ENCODE data around the gene HSD3B2. TPM values are rescaled to one million over a fixed set of nuclear protein-coding genes. Genes with fewer than 3 reads are reported as not detected.

Gene HSD3B2
- total and polyA plus RNA-seq, 8 donors = 0.10 to 9.9 (median 1.4) TPM; not detected in 3

GRCh38 chr1:119463569-119463968 lies 48.6 kb downstream of the HSD3B2 start:
- Histone ChIP-seq H3K4me3 (no peak overlapping the region), H3K27ac (no peak overlapping the region), H3K9me3 (no peaks in the 10 kb centered on the region), H3K27me3 (no peaks in the 10 kb centered on the region), H3K4me1 (no peaks in the 10 kb centered on the region), H3K36me3 (no peaks in the 10 kb centered on the region)
- WGBS, 5 donors = 55 to 86% (median 83%) methylated on average over 2 of the region's 2 CpGs
- DNase-seq = no peak
- TF ChIP-seq POLR2A (IDR thresholded peaks at IDR 0.05) = no peak
- TF ChIP-seq, protein P1, sequence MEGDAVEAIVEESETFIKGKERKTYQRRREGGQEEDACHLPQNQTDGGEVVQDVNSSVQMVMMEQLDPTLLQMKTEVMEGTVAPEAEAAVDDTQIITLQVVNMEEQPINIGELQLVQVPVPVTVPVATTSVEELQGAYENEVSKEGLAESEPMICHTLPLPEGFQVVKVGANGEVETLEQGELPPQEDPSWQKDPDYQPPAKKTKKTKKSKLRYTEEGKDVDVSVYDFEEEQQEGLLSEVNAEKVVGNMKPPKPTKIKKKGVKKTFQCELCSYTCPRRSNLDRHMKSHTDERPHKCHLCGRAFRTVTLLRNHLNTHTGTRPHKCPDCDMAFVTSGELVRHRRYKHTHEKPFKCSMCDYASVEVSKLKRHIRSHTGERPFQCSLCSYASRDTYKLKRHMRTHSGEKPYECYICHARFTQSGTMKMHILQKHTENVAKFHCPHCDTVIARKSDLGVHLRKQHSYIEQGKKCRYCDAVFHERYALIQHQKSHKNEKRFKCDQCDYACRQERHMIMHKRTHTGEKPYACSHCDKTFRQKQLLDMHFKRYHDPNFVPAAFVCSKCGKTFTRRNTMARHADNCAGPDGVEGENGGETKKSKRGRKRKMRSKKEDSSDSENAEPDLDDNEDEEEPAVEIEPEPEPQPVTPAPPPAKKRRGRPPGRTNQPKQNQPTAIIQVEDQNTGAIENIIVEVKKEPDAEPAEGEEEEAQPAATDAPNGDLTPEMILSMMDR (IDR thresholded peaks at IDR 0.05) = no peak
- no peak for TF ChIP-seq EP300 (IDR thresholded peaks at IDR 0.05)
- TF ChIP-seq POLR2AphosphoS5 (IDR thresholded peaks at IDR 0.05) = no peak
- intact Hi-C loops (cut with DNase I; ENCODE audit: low total_unique reads) = no loop called here

- no peaks in the 10 kb centered on the region for H3K36me3 ChIP-seq
- no peak overlapping the region for H3K27ac ChIP-seq
- H3K4me1 ChIP-seq = no peaks in the 10 kb centered on the region
- DNase-seq = no peak
- TF ChIP-seq EP300 (IDR thresholded peaks at IDR 0.05) (no peak), POLR2AphosphoS5 (IDR thresholded peaks at IDR 0.05) (no peak), POLR2A (IDR thresholded peaks at IDR 0.05) (no peak)
- TF ChIP-seq, protein P1 (IDR thresholded peaks at IDR 0.05) = no peak
- H3K4me3 ChIP-seq = no peak overlapping the region
- no peaks in the 10 kb centered on the region for H3K9me3 ChIP-seq
- 50 to 68% (median 56%) methylated on average over 2 of the region's 2 CpGs for WGBS, 5 donors
- no peaks in the 10 kb centered on the region for H3K27me3 ChIP-seq
- intact Hi-C loops (cut with DNase I; ENCODE audit: low total_unique reads) = no loop called here
Measured at GRCh38 chr1:119466445-119466844, 51.5 kb downstream of the HSD3B2 start.

- no peak for DNase-seq
- no peaks in the 10 kb centered on the region for H3K9me3 ChIP-seq
- H3K4me3 ChIP-seq = no peak overlapping the region
- H3K4me1 ChIP-seq = no peaks in the 10 kb centered on the region
- TF ChIP-seq, protein P1 (IDR thresholded peaks at IDR 0.05) = no peak
- TF ChIP-seq POLR2AphosphoS5 (IDR thresholded peaks at IDR 0.05) (no peak), EP300 (IDR thresholded peaks at IDR 0.05) (no peak), POLR2A (IDR thresholded peaks at IDR 0.05) (no peak)
- H3K27ac ChIP-seq = no peak overlapping the region
- H3K27me3 ChIP-seq = no peaks in the 10 kb centered on the region
- H3K36me3 ChIP-seq = no peaks in the 10 kb centered on the region
- WGBS, 5 donors = 94 to 100% (median 97%) methylated on average over 1 of the region's 1 CpG
- intact Hi-C loops (cut with DNase I; ENCODE audit: low total_unique reads) = no loop called here
Measured at GRCh38 chr1:119467219-119467618, 52.3 kb downstream of the HSD3B2 start.

DNA sequence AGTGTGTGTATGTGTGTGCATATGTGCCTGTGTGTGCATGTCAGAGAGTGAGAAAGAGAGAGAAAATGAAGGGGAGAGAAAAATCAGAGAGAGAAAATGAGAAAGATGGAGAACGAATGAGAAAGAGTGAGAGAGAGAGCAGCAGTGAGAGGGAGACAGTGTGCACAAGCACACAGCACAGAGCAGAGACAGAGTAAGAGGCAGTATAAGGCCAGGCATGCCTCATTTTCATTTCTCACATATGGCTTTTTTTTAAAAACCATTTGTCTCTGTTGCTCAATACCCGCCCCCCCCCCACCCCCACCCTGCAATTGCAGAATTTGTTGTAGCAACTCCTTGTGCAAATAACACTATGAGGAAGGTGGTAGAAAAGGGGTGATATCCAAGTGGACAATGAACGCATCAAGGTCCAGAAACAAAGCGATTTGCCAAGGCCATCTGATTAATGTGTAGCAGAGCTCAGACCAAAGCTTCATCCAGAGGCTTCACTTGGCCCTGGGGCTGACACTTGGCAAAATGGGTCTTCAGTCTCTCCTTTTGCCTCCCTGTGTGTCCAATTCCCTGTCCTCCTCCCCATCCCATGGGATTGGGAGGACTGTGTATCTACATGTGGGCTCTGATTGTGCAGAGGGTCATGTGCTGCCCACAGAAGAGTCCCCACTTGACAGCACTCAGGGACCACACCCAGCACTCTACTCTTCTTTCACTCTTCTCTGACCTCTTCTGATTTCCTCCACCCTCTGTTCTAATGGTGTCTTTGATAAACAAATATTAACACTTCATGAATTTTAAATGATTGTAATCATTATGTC lies 53.1 kb downstream of the HSD3B2 start:
- 34 to 57% (median 48%) methylated on average over 4 of the region's 4 CpGs for WGBS, 5 donors
- Histone ChIP-seq H3K4me3 (no peak overlapping the region), H3K27ac (no peak overlapping the region), H3K27me3 (no peaks in the 10 kb centered on the region), H3K36me3 (no peaks in the 10 kb centered on the region), H3K9me3 (no peaks in the 10 kb centered on the region), H3K4me1 (no peaks in the 10 kb centered on the region)
- no peak for TF ChIP-seq EP300 (IDR thresholded peaks at IDR 0.05)
- TF ChIP-seq, protein P1 (IDR thresholded peaks at IDR 0.05) = no peak
- TF ChIP-seq POLR2A (IDR thresholded peaks at IDR 0.05) = no peak
- no peak for TF ChIP-seq POLR2AphosphoS5 (IDR thresholded peaks at IDR 0.05)
- DNase-seq = no peak
- intact Hi-C loops (cut with DNase I; ENCODE audit: low total_unique reads) = no loop called here

Data from stomach (tissue), 9 donors.